ENCODE measurements around the gene CSTPP1.

CSTPP1 gene

GRCh38 chr11:47018637-47019036 lies 82.1 kb downstream of the CSTPP1 start:
- Histone ChIP-seq H2AK5ac (ENCODE audit: low read depth, low read length) (no peak overlapping the region), H3K36me3 (replicated peaks in 1 of 2; ENCODE audit: control insufficient read depth in 2 of 2, insufficient read depth in 2 of 2, low read length in 2 of 2) (no peaks in the 10 kb centered on the region), H3K23ac (ENCODE audit: low read depth, low read length, poor library complexity) (no peak overlapping the region), H3K4me2 (ENCODE audit: insufficient read depth, low read length, poor library complexity, severe bottlenecking) (no peak overlapping the region), H3K4ac (ENCODE audit: low read length) (no peak overlapping the region), H2BK12ac (ENCODE audit: low read length) (no peak overlapping the region), H3K79me1 (ENCODE audit: low read depth, low read length) (no peaks in the 10 kb centered on the region), H4K8ac (ENCODE audit: low read depth, low read length) (no peak overlapping the region), H4K91ac (ENCODE audit: low read depth, low read length, poor library complexity) (no peak overlapping the region), H3K4me1 (ENCODE audit: control insufficient read depth in 2 of 2, insufficient read depth in 1 of 2, low read depth in 1 of 2, low read length in 2 of 2) (peaks cover 2 to 18% of the 10 kb centered on the region in 2 donors), H2AFZ (ENCODE audit: low read length) (no peak overlapping the region), H3K14ac (ENCODE audit: low read length) (no peak overlapping the region), H2BK120ac (ENCODE audit: low read depth, low read length) (no peak overlapping the region), H3K9ac (ENCODE audit: low read depth, low read length, poor library complexity) (no peak overlapping the region), H2BK15ac (ENCODE audit: low read length) (no peak overlapping the region), H3K9me3 (replicated peaks in 1 of 2; ENCODE audit: control insufficient read depth in 2 of 2, insufficient read depth in 1 of 2, low read depth in 1 of 2, low read length in 2 of 2) (peaks cover 0 to 7% of the 10 kb centered on the region in 2 donors), H2BK5ac (ENCODE audit: low read length) (no peak overlapping the region), H3K27me3 (ENCODE audit: control insufficient read depth in 3 of 3, insufficient read depth in 3 of 3, low read depth in 1 of 3, low read length in 3 of 3) (no peaks in the 10 kb centered on the region), H3K18ac (ENCODE audit: low read length) (no peak overlapping the region), H3K27ac (replicated peaks; ENCODE audit: low read length) (no peak overlapping the region), H3K4me3 (ENCODE audit: low read length in 2 of 2) (no peak overlapping the region)
- WGBS, 2 donors (ENCODE audit: extremely low coverage in 2 of 2, insufficient read length in 2 of 2, insufficient replicate concordance in 1 of 2), result no CpG with 5 or more reads among the region's 1 CpG
- no peak for DNase-seq (ENCODE audit: low spot score)

- no peaks in the 10 kb centered on the region for H3K36me3 ChIP-seq (replicated peaks in 1 of 2; ENCODE audit: control insufficient read depth in 2 of 2, insufficient read depth in 2 of 2, low read length in 2 of 2)
- no peaks in the 10 kb centered on the region for H3K79me1 ChIP-seq (ENCODE audit: low read depth, low read length)
- H3K4me3 ChIP-seq (ENCODE audit: low read length in 2 of 2), result no peak overlapping the region
- H2BK12ac ChIP-seq (ENCODE audit: low read length), result no peak overlapping the region
- H3K4ac ChIP-seq (ENCODE audit: low read length), result no peak overlapping the region
- no peak overlapping the region for H4K91ac ChIP-seq (ENCODE audit: low read depth, low read length, poor library complexity)
- DNase-seq (ENCODE audit: low spot score), result peak; percentile 58
- H3K9me3 ChIP-seq (replicated peaks in 1 of 2; ENCODE audit: control insufficient read depth in 2 of 2, insufficient read depth in 1 of 2, low read depth in 1 of 2, low read length in 2 of 2), result peaks cover 0 to 7% of the 10 kb centered on the region in 2 donors
- no peak overlapping the region for H3K9ac ChIP-seq (ENCODE audit: low read depth, low read length, poor library complexity)
- H2BK15ac ChIP-seq (ENCODE audit: low read length), result no peak overlapping the region
- H2AK5ac ChIP-seq (ENCODE audit: low read depth, low read length), result no peak overlapping the region
- no peak overlapping the region for H2AFZ ChIP-seq (ENCODE audit: low read length)
- H2BK5ac ChIP-seq (ENCODE audit: low read length), result no peak overlapping the region
- H3K27me3 ChIP-seq (ENCODE audit: control insufficient read depth in 3 of 3, insufficient read depth in 3 of 3, low read depth in 1 of 3, low read length in 3 of 3), result no peaks in the 10 kb centered on the region
- H3K23ac ChIP-seq (ENCODE audit: low read depth, low read length, poor library complexity), result no peak overlapping the region
- H2BK120ac ChIP-seq (ENCODE audit: low read depth, low read length), result no peak overlapping the region
- H4K8ac ChIP-seq (ENCODE audit: low read depth, low read length), result no peak overlapping the region
- H3K4me1 ChIP-seq (ENCODE audit: control insufficient read depth in 2 of 2, insufficient read depth in 1 of 2, low read depth in 1 of 2, low read length in 2 of 2), result peaks cover 2 to 18% of the 10 kb centered on the region in 2 donors
- H3K27ac ChIP-seq (replicated peaks; ENCODE audit: low read length), result peak overlapping the region; percentile 67
- no peak overlapping the region for H3K14ac ChIP-seq (ENCODE audit: low read length)
- H3K4me2 ChIP-seq (ENCODE audit: insufficient read depth, low read length, poor library complexity, severe bottlenecking), result no peak overlapping the region
- H3K18ac ChIP-seq (ENCODE audit: low read length), result no peak overlapping the region
- no CpG with 5 or more reads among the region's 2 CpGs for WGBS, 2 donors (ENCODE audit: extremely low coverage in 2 of 2, insufficient read length in 2 of 2, insufficient replicate concordance in 1 of 2)
Observed at GRCh38 chr11:47020793-47021526, 84.4 kb downstream of the CSTPP1 start.

GRCh38 chr11:47021527-47021818 lies 84.9 kb downstream of the CSTPP1 start:
- no peak overlapping the region for H2AK5ac ChIP-seq (ENCODE audit: low read depth, low read length)
- H3K4ac ChIP-seq (ENCODE audit: low read length), result no peak overlapping the region
- H3K27me3 ChIP-seq (ENCODE audit: control insufficient read depth in 3 of 3, insufficient read depth in 3 of 3, low read depth in 1 of 3, low read length in 3 of 3), result no peaks in the 10 kb centered on the region
- no peak overlapping the region for H3K9ac ChIP-seq (ENCODE audit: low read depth, low read length, poor library complexity)
- H3K14ac ChIP-seq (ENCODE audit: low read length), result no peak overlapping the region
- H2BK120ac ChIP-seq (ENCODE audit: low read depth, low read length), result no peak overlapping the region
- H3K27ac ChIP-seq (replicated peaks; ENCODE audit: low read length), result peak overlapping the region; percentile 67
- no peak for DNase-seq (ENCODE audit: low spot score)
- H2AFZ ChIP-seq (ENCODE audit: low read length), result no peak overlapping the region
- no peak overlapping the region for H3K23ac ChIP-seq (ENCODE audit: low read depth, low read length, poor library complexity)
- H4K8ac ChIP-seq (ENCODE audit: low read depth, low read length), result no peak overlapping the region
- no peak overlapping the region for H2BK15ac ChIP-seq (ENCODE audit: low read length)
- whole genome bisulfite sequencing, 2 donors (ENCODE audit: extremely low coverage in 2 of 2, insufficient read length in 2 of 2, insufficient replicate concordance in 1 of 2), result no CpG with 5 or more reads among the region's 1 CpG
- peaks cover 0 to 7% of the 10 kb centered on the region in 2 donors for H3K9me3 ChIP-seq (replicated peaks in 1 of 2; ENCODE audit: control insufficient read depth in 2 of 2, insufficient read depth in 1 of 2, low read depth in 1 of 2, low read length in 2 of 2)
- H3K18ac ChIP-seq (ENCODE audit: low read length), result no peak overlapping the region
- H3K4me2 ChIP-seq (ENCODE audit: insufficient read depth, low read length, poor library complexity, severe bottlenecking), result no peak overlapping the region
- no peaks in the 10 kb centered on the region for H3K36me3 ChIP-seq (replicated peaks in 1 of 2; ENCODE audit: control insufficient read depth in 2 of 2, insufficient read depth in 2 of 2, low read length in 2 of 2)
- H3K4me1 ChIP-seq (ENCODE audit: control insufficient read depth in 2 of 2, insufficient read depth in 1 of 2, low read depth in 1 of 2, low read length in 2 of 2), result peaks cover 2 to 18% of the 10 kb centered on the region in 2 donors
- H4K91ac ChIP-seq (ENCODE audit: low read depth, low read length, poor library complexity), result no peak overlapping the region
- H3K79me1 ChIP-seq (ENCODE audit: low read depth, low read length), result no peaks in the 10 kb centered on the region
- H2BK5ac ChIP-seq (ENCODE audit: low read length), result no peak overlapping the region
- no peak overlapping the region for H3K4me3 ChIP-seq (ENCODE audit: low read length in 2 of 2)
- H2BK12ac ChIP-seq (ENCODE audit: low read length), result no peak overlapping the region

- Histone ChIP-seq H4K8ac (ENCODE audit: low read depth, low read length) (no peak overlapping the region), H3K4me1 (ENCODE audit: control insufficient read depth in 2 of 2, insufficient read depth in 1 of 2, low read depth in 1 of 2, low read length in 2 of 2) (peaks cover 2 to 18% of the 10 kb centered on the region in 2 donors), H3K79me1 (ENCODE audit: low read depth, low read length) (no peaks in the 10 kb centered on the region), H4K91ac (ENCODE audit: low read depth, low read length, poor library complexity) (no peak overlapping the region), H2BK120ac (ENCODE audit: low read depth, low read length) (no peak overlapping the region), H2BK5ac (ENCODE audit: low read length) (no peak overlapping the region), H3K23ac (ENCODE audit: low read depth, low read length, poor library complexity) (no peak overlapping the region), H3K27me3 (ENCODE audit: control insufficient read depth in 3 of 3, insufficient read depth in 3 of 3, low read depth in 1 of 3, low read length in 3 of 3) (no peaks in the 10 kb centered on the region), H2AK5ac (ENCODE audit: low read depth, low read length) (no peak overlapping the region), H3K18ac (ENCODE audit: low read length) (no peak overlapping the region), H2AFZ (ENCODE audit: low read length) (no peak overlapping the region), H3K4me3 (ENCODE audit: low read length in 2 of 2) (no peak overlapping the region), H3K9me3 (replicated peaks in 1 of 2; ENCODE audit: control insufficient read depth in 2 of 2, insufficient read depth in 1 of 2, low read depth in 1 of 2, low read length in 2 of 2) (peaks cover 0 to 7% of the 10 kb centered on the region in 2 donors), H3K14ac (ENCODE audit: low read length) (no peak overlapping the region), H2BK15ac (ENCODE audit: low read length) (no peak overlapping the region), H3K36me3 (replicated peaks in 1 of 2; ENCODE audit: control insufficient read depth in 2 of 2, insufficient read depth in 2 of 2, low read length in 2 of 2) (no peaks in the 10 kb centered on the region), H3K4me2 (ENCODE audit: insufficient read depth, low read length, poor library complexity, severe bottlenecking) (no peak overlapping the region), H3K9ac (ENCODE audit: low read depth, low read length, poor library complexity) (no peak overlapping the region), H2BK12ac (ENCODE audit: low read length) (no peak overlapping the region), H3K4ac (ENCODE audit: low read length) (no peak overlapping the region), H3K27ac (replicated peaks; ENCODE audit: low read length) (peak overlapping the region; percentile 67)
- WGBS, 2 donors (ENCODE audit: extremely low coverage in 2 of 2, insufficient read length in 2 of 2, insufficient replicate concordance in 1 of 2), result no CpG with 5 or more reads among the region's 1 CpG
- no peak for DNase-seq (ENCODE audit: low spot score)
Observed at GRCh38 chr11:47021965-47022364, 85.4 kb downstream of the CSTPP1 start.

All from neuronal stem cell (in vitro differentiated cells).